Activated naive CD8-positive, alpha-beta T cell treated with anti-CD3 and anti-CD28 coated beads, Interleukin-2, amount 50 U/mL, for 16 hours (primary cell): ENCODE results near the gene GTPBP4.
A peak's percentile ranks its signal among the peaks of the same experiment; 100 is the strongest.
"Not testable (repeated sequence)": the region's sequence is repeated elsewhere in the genome, so short reads cannot be mapped to it uniquely, and the experiment has no call there.

ENCODE experiments used
- DNase-seq: peaks from one replicate; pipeline ENCODE4 v3.0.0-alpha.2; 2020; ENCODE audit warnings: low read depth, low spot score

Gene GTPBP4

GRCh38 chr10:1024103-1024502 is 35.9 kb downstream of the GTPBP4 start:
- DNase-seq: no peak

- DNase-seq: no peak
Measured at GRCh38 chr10:1025683-1026082, 37.4 kb downstream of the GTPBP4 start, which contains the start of gene IDI2. IDI2 (minus strand) TSS chr10:1025859; CDS start chr10:1024723, 1,136 bp downstream.

DNA sequence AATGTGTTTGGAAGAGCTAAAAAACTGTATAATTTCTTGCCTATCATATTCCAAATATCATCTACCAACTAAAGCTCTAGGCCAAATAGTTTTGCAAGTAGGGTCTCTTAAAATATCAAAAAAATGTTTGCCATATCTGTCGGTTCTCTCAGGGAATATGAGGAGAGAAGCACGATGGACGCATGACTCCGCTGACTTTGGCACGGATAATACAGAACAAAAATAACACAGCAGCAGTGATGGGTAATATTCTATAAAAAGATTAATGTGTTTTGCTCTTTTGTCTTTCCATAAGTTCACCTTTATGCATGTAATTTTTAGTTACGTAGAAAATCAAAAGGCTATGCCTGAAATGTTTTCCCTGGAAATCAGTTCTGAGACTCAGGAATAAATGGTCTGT is 38.3 kb downstream of the GTPBP4 start:
- DNase-seq: no peak

- no peak for DNase-seq
Measured at GRCh38 chr10:1029838-1030237, 41.6 kb downstream of the GTPBP4 start.

GRCh38 chr10:1033601-1034000 is 45.4 kb downstream of the GTPBP4 start:
- no peak for DNase-seq

DNA sequence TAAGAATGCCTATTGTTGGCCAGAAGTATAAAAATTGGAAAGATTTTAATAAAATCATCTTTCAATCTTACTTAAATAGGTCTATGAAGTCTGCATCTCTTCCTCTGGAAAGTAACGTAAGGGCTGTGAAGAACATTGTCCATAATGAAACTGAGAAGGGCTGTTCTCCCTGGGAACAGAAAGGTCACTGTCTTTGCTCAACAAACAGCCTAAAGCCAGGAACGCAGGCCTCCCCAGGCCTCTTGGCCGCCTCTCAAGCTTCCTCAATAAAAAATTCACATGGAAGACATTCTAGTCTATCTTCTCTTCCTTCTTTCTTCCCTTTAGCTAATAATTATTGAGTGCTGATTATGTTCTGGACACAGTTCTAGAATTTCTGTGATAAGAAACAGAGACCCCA is 46.5 kb downstream of the GTPBP4 start:
- no peak for DNase-seq

- no peak for DNase-seq
Measured at GRCh38 chr10:1035201-1035600, 47.0 kb downstream of the GTPBP4 start.

- DNase-seq: no peak
Measured at GRCh38 chr10:1036341-1036791, 48.1 kb downstream of the GTPBP4 start.

- DNase-seq: no peak
Measured at GRCh38 chr10:1037098-1037497, 48.9 kb downstream of the GTPBP4 start.

GRCh38 chr10:1038769-1039168 is 50.5 kb downstream of the GTPBP4 start:
- not testable (repeated sequence) for DNase-seq

GRCh38 chr10:1040133-1040532 is 51.9 kb downstream of the GTPBP4 start:
- no peak for DNase-seq

DNA sequence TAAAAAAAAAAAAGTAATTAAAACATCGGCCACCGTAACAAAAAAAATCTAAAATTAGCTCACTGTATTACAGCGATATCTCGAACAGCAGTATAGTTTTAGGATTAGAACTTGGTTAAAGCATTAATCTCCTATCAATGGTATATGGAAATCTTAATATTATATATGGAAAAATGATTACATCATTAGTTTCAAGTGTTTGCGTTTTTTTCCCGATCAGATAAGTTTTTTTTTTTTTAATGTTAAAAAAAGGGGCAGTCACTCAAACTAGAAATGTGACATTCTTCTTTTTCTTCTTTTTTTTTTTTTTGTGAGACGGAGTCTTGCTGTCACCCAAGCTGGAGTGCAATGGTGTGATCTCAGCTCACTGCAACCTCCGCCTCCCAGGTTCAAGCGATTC is 53.3 kb downstream of the GTPBP4 start:
- DNase-seq: no peak

DNA sequence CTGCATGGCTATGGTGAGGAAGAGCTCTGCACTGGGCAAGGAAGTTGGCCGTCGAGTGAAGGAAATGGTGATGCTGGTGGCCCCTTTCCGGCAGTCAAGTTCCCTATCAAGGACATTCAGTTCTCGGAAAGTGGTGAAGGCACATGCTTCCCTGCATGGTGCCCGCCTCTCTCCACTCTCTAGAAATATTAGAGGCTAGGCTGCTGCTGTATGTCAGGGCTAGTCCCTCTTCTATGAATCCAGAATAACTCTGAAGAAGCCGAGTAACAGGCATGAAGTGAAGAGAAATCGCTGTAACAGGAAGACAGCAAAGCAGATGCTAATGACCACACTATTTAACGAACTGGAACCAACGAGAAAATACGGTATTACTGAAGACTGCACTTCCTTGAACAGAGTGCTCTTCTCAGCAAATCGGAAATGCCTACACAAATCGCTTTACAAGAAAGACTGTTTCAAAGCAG is 55.3 kb downstream of the GTPBP4 start:
- no peak for DNase-seq

DNA sequence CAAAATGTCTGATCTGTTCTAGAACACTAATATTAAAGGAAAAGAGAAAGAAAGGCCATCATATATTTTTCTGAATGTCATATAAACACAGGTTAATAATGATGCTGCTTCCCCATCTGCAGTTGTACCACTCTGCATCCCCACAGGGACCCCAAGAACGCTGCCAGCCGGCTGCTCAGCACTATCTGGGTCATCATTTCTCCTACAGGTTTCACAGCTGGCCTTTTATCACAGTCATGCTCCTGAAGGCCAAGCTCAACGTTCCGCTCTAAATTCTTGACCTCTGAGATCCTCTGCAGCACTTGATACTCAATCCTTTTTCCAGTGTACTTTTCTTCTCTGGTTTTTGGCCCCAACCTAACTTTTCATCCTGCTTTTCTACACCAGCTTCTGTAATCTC is 55.9 kb downstream of the GTPBP4 start:
- DNase-seq: no peak

DNA sequence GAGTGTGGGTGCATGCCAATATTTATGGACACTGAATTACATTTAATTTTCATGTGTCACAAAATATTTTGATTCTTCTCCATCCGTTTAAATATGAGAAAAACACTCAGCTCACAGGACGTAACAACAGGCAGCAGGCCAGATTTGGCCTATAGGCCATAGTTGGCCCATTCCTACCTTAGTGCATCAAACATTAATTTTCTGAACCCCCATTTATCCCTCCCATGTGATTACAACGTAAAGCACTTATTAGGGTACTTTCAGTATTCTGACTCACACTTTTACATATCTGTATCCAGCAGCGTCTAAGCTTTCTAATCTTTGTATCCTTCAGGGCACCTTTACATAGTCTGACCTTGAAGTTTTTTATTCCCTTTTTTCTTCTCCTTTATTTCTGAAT is 56.7 kb downstream of the GTPBP4 start:
- DNase-seq: no peak

- no peak for DNase-seq
Measured at GRCh38 chr10:1045415-1045814, 57.2 kb downstream of the GTPBP4 start.

GRCh38 chr10:1047937-1048336 is 59.7 kb downstream of the GTPBP4 start:
- DNase-seq: no peak

DNA sequence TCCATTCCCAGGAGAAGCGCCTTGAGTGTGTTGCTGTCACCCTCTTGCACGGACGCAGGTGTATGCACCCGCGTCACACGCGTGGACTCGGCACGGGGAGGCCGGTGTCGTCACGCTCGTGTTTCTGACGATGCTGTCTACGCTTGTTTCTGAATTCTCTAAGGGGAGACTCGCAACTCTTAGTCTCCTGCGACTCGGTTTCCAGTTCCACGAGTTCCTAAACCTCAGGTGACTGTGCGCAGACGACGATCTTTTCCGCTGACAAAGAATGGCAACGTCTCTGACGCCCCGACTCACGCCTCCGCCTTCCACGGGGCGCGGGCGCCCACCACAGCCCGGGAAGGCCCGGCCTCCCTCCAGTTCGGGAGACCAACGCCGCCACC is 60.1 kb downstream of the GTPBP4 start:
- DNase-seq: no peak

DNA sequence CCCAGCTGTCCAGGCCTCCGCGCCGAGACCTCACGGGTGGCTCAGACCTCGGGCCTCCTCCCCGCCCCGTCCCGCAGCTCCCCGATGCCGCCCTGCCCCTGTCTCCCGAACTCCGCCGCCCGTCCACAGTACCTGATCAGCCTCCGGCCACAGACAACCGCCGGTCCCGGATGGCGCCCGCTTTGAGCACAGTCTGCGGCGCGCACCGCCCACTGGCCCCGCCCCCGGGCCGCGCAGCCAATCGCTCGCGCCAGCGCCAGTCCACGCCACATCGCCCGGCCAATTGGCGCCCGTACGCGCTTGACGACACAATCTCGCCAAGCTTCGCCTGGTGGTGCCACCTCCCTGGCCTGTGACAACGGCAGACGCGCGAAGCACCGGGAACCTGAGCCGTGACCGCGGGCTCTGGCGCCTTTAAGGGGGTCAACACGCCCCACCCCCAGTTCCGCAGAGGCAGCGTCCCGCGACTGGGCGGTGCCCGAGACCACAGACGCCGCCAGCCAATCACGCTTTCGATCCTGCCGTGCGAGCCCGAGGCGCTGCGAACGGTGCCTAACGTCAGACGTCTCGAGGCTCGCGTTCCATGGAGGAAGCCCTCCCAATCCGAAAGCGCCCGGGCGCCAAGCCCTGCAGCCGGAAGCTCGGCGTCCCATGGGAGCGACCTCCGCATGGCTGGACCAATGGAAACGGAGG is 60.6 kb downstream of the GTPBP4 start, which contains the start of gene IDI1:
Gene IDI1, minus strand, starts transcription at position 388 of the 693 bp plus-strand sequence. Its CDS starts 116 bp downstream, at position 272.
- peak; percentile 89 for DNase-seq

- DNase-seq: no peak
Measured at GRCh38 chr10:1049425-1049958, 61.3 kb downstream of the GTPBP4 start.

DNA sequence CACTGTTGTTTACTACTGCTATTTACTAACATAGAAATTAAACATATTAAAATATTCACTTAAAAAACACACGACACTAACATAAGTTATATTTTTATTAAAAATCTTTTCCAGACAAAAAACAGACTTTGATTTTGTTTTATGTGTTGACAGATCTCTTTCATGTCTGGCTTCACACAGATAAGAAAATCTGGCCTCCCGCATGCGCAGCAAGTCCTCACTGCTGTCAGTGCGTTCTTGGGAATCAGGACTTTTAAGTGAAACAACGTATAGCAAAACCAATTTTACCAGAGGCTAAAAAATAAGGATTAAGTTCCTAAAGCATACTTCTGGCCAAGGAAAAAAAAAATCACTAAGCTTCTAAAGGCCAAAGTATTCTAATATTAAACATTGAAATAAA is 61.9 kb downstream of the GTPBP4 start:
- no peak for DNase-seq

- no peak for DNase-seq
Measured at GRCh38 chr10:1050554-1050953, 62.3 kb downstream of the GTPBP4 start.

GRCh38 chr10:1054684-1055083 is 66.5 kb downstream of the GTPBP4 start:
- no peak for DNase-seq
